Right kidney (tissue), 1 donor: ENCODE data around the gene PRMT2.
"Not testable (repeated sequence)": the region's sequence is repeated elsewhere in the genome, so short reads cannot be mapped to it uniquely, and the experiment has no call there.

Experiments
- DNase-seq: peaks from one replicate; pipeline ENCODE4 v3.0.0-alpha.2; 2016

Gene PRMT2

GRCh38 chr21:46616050-46616449 lies 19.4 kb upstream of the PRMT2 start:
- DNase-seq: no peak

GRCh38 chr21:46616656-46617055 lies 18.8 kb upstream of the PRMT2 start:
- no peak for DNase-seq

GRCh38 chr21:46617267-46618051 lies 18.0 kb upstream of the PRMT2 start:
- no peak for DNase-seq

GRCh38 chr21:46618738-46619379 lies 16.6 kb upstream of the PRMT2 start:
- DNase-seq: no peak

- no peak for DNase-seq
These were observed 15.6 kb upstream of the PRMT2 start for GRCh38 chr21:46619846-46620245.

GRCh38 chr21:46620846-46621245 lies 14.6 kb upstream of the PRMT2 start:
- DNase-seq: no peak

GRCh38 chr21:46621457-46622182 lies 13.9 kb upstream of the PRMT2 start:
- DNase-seq: no peak

GRCh38 chr21:46622226-46622625 lies 13.2 kb upstream of the PRMT2 start:
- DNase-seq: no peak

- no peak for DNase-seq
These were observed 11.4 kb upstream of the PRMT2 start for GRCh38 chr21:46624050-46624449.

- no peak for DNase-seq
These were observed 9.7 kb upstream of the PRMT2 start for GRCh38 chr21:46625759-46626158.

GRCh38 chr21:46626536-46626935 lies 8.9 kb upstream of the PRMT2 start:
- no peak for DNase-seq

GRCh38 chr21:46626975-46627501 lies 8.4 kb upstream of the PRMT2 start:
- no peak for DNase-seq

GRCh38 chr21:46627726-46628125 lies 7.7 kb upstream of the PRMT2 start:
- DNase-seq: no peak

- DNase-seq: no peak
These were observed 6.6 kb upstream of the PRMT2 start for GRCh38 chr21:46628868-46629267.

GRCh38 chr21:46630915-46631314 lies 4.6 kb upstream of the PRMT2 start:
- DNase-seq: not testable (repeated sequence)

GRCh38 chr21:46633566-46633965 lies 1.9 kb upstream of the PRMT2 start:
- no peak for DNase-seq

GRCh38 chr21:46634427-46634826 lies 1.0 kb upstream of the PRMT2 start:
- peak; percentile 6 for DNase-seq

- peak; percentile 74 for DNase-seq
These were observed 529 bp upstream of the PRMT2 start for GRCh38 chr21:46634966-46635323.

- no peak for DNase-seq
These were observed 673 bp downstream of the PRMT2 start for GRCh38 chr21:46636181-46636512.

GRCh38 chr21:46636550-46637285 lies 1.2 kb downstream of the PRMT2 start:
- no peak for DNase-seq

- DNase-seq: no peak
These were observed 2.7 kb downstream of the PRMT2 start for GRCh38 chr21:46637952-46638746.
